Colon (tissue), 2 donors: ENCODE measurements around the gene HSPG2.
"Not testable (repeated sequence)": the region's sequence is repeated elsewhere in the genome, so short reads cannot be mapped to it uniquely, and the experiment has no call there.

Source experiments
- FAIRE-seq: peaks from 2 replicates; lab custom pipeline; 2012; peaks lifted over from hg19 to GRCh38; lab: Jason Lieb, UNC
- donor health status: control.
- donor health status: control.

The HSPG2 gene

GRCh38 chr1:21955501-21956281, 18.6 kb upstream of the HSPG2 start:
- FAIRE-seq: no peak

GRCh38 chr1:21955058-21955457, 17.9 kb upstream of the HSPG2 start:
- no peak for FAIRE-seq

GRCh38 chr1:21952786-21953520, 15.8 kb upstream of the HSPG2 start:
- no peak for FAIRE-seq

- no peak for FAIRE-seq
Measured at GRCh38 chr1:21951226-21951870, 14.2 kb upstream of the HSPG2 start.

GRCh38 chr1:21950734-21951133, 13.6 kb upstream of the HSPG2 start:
- no peak for FAIRE-seq

- no peak for FAIRE-seq
Measured at GRCh38 chr1:21946836-21947587, 9.9 kb upstream of the HSPG2 start.

GRCh38 chr1:21944733-21945073, 7.6 kb upstream of the HSPG2 start:
- FAIRE-seq: no peak

GRCh38 chr1:21942959-21943640, 6.0 kb upstream of the HSPG2 start:
- FAIRE-seq: not testable (repeated sequence)

- no peak for FAIRE-seq
Measured at GRCh38 chr1:21942464-21942863, 5.4 kb upstream of the HSPG2 start.

- no peak for FAIRE-seq
Measured at GRCh38 chr1:21941370-21941769, 4.3 kb upstream of the HSPG2 start.

- FAIRE-seq: no peak
Measured at GRCh38 chr1:21940492-21940891, 3.4 kb upstream of the HSPG2 start.

GRCh38 chr1:21939650-21940374, 2.7 kb upstream of the HSPG2 start:
- no peak for FAIRE-seq

- no peak for FAIRE-seq
Measured at GRCh38 chr1:21938732-21939538, 1.8 kb upstream of the HSPG2 start.

- FAIRE-seq: no peak
Measured at GRCh38 chr1:21937372-21938121, 437 bp upstream of the HSPG2 start.

- FAIRE-seq: no peak
Measured at GRCh38 chr1:21936366-21937031, 611 bp downstream of the HSPG2 start.

GRCh38 chr1:21935891-21936365, 1.2 kb downstream of the HSPG2 start:
- FAIRE-seq: no peak

GRCh38 chr1:21935393-21935804, 1.7 kb downstream of the HSPG2 start:
- no peak for FAIRE-seq

GRCh38 chr1:21933397-21934248, 3.5 kb downstream of the HSPG2 start:
- FAIRE-seq: no peak
